ENCODE results near the gene STK10.

DNA sequence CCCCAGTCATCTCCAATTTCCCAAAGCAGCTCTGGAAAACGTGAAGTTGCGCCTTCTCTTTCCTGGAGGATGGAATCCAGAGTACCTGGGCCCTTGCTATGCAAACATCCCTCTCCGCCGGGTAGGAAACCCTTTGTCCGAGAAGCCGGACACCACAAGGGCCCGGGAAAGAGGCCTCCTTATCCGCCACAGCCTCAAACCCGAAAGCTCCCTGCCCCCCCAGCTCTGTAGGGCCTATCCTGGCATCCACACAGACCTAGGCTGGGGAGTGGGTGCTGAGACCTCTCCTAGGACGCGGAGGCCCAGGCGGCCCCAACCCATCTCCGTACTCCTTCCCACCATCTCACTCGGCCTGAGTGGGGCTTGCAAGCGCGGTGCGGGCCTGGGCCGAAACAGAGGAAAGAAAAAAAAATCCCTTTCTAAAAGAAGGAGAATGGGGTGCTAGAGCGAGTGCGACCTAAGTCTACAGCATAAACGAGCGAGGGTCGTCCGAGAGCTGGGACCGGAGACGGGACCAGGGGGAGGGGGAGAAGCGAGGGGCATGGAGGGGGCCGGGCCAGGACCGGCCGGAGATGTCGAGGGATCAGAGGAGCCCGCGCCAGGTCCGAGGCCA lies 182.2 kb downstream of the STK10 start:
- TF ChIP-seq, protein P1, sequence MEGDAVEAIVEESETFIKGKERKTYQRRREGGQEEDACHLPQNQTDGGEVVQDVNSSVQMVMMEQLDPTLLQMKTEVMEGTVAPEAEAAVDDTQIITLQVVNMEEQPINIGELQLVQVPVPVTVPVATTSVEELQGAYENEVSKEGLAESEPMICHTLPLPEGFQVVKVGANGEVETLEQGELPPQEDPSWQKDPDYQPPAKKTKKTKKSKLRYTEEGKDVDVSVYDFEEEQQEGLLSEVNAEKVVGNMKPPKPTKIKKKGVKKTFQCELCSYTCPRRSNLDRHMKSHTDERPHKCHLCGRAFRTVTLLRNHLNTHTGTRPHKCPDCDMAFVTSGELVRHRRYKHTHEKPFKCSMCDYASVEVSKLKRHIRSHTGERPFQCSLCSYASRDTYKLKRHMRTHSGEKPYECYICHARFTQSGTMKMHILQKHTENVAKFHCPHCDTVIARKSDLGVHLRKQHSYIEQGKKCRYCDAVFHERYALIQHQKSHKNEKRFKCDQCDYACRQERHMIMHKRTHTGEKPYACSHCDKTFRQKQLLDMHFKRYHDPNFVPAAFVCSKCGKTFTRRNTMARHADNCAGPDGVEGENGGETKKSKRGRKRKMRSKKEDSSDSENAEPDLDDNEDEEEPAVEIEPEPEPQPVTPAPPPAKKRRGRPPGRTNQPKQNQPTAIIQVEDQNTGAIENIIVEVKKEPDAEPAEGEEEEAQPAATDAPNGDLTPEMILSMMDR (conservative IDR thresholded peaks at IDR 0.05; ENCODE audit: low read depth in 2 of 2), result no peak
- TF ChIP-seq, protein P2, sequence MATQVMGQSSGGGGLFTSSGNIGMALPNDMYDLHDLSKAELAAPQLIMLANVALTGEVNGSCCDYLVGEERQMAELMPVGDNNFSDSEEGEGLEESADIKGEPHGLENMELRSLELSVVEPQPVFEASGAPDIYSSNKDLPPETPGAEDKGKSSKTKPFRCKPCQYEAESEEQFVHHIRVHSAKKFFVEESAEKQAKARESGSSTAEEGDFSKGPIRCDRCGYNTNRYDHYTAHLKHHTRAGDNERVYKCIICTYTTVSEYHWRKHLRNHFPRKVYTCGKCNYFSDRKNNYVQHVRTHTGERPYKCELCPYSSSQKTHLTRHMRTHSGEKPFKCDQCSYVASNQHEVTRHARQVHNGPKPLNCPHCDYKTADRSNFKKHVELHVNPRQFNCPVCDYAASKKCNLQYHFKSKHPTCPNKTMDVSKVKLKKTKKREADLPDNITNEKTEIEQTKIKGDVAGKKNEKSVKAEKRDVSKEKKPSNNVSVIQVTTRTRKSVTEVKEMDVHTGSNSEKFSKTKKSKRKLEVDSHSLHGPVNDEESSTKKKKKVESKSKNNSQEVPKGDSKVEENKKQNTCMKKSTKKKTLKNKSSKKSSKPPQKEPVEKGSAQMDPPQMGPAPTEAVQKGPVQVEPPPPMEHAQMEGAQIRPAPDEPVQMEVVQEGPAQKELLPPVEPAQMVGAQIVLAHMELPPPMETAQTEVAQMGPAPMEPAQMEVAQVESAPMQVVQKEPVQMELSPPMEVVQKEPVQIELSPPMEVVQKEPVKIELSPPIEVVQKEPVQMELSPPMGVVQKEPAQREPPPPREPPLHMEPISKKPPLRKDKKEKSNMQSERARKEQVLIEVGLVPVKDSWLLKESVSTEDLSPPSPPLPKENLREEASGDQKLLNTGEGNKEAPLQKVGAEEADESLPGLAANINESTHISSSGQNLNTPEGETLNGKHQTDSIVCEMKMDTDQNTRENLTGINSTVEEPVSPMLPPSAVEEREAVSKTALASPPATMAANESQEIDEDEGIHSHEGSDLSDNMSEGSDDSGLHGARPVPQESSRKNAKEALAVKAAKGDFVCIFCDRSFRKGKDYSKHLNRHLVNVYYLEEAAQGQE (IDR thresholded peaks at IDR 0.05; ENCODE audit: unreplicated experiment), result no peak
- 0 out of 2 replicates have a peak, but pooled peaks have one; percentile 28 for TF ChIP-seq POLR2AphosphoS5 (IDR thresholded peaks at IDR 0.05; ENCODE audit: low read depth)
- TF ChIP-seq EZH2 (IDR thresholded peaks at IDR 0.05; ENCODE audit: low read depth, unreplicated experiment), result no peak
- no peak for TF ChIP-seq EZH2phosphoT487 (IDR thresholded peaks at IDR 0.05; ENCODE audit: unreplicated experiment)
- TF ChIP-seq JUNB (IDR thresholded peaks at IDR 0.05; ENCODE audit: unreplicated experiment), result no peak
- no peak for TF ChIP-seq NANOG (IDR thresholded peaks at IDR 0.05; ENCODE audit: borderline replicate concordance)
- no peak for TF ChIP-seq ZNF331 (CRISPR knock-in tag; IDR thresholded peaks at IDR 0.05; ENCODE audit: low read depth)
- TF ChIP-seq, protein P3, sequence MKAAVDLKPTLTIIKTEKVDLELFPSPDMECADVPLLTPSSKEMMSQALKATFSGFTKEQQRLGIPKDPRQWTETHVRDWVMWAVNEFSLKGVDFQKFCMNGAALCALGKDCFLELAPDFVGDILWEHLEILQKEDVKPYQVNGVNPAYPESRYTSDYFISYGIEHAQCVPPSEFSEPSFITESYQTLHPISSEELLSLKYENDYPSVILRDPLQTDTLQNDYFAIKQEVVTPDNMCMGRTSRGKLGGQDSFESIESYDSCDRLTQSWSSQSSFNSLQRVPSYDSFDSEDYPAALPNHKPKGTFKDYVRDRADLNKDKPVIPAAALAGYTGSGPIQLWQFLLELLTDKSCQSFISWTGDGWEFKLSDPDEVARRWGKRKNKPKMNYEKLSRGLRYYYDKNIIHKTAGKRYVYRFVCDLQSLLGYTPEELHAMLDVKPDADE (IDR thresholded peaks at IDR 0.05), result no peak
- TF ChIP-seq ZNF114 (CRISPR knock-in tag; IDR thresholded peaks at IDR 0.05), result no peak
- no peak for TF ChIP-seq CREB1 (CRISPR knock-in tag; IDR thresholded peaks at IDR 0.05; ENCODE audit: low read depth)
- TF ChIP-seq STAT1 (IDR thresholded peaks at IDR 0.05; ENCODE audit: unreplicated experiment), result no peak
